Parathyroid adenoma (tissue), 2 donors: ENCODE data around the gene NDUFB3.

Experiments
- H2AFZ ChIP-seq: fragments of 300-600 bp; sonication (generic); one replicate; pipeline ENCODE4 v1.7.0; 2017; ENCODE audit warnings: antibody characterized with exemption, mild to moderate bottlenecking
- H3K27ac ChIP-seq: fragments of 300-600 bp; sonication (generic); one replicate; pipeline ENCODE4 v1.7.0; 2017
- H3K27me3 ChIP-seq: fragments of 300-600 bp; sonication (generic); one replicate; pipeline ENCODE4 v1.7.0; 2017; ENCODE audit warnings: low read length; ENCODE audit not compliant: control insufficient read depth, insufficient read depth
- H3K36me3 ChIP-seq: fragments of 300-600 bp; sonication (generic); one replicate; pipeline ENCODE4 v1.7.0; 2017; ENCODE audit warnings: low read length; ENCODE audit not compliant: control insufficient read depth, insufficient read depth
- H3K4me1 ChIP-seq: fragments of 300-600 bp; sonication (generic); one replicate; pipeline ENCODE4 v1.7.0; 2017; ENCODE audit warnings: control low read depth
- H3K4me2 ChIP-seq: fragments of 300-600 bp; sonication (generic); one replicate; pipeline ENCODE4 v1.7.0; 2017; ENCODE audit warnings: low read length
- H3K4me3 ChIP-seq: fragments of 300-600 bp; sonication (generic); one replicate; pipeline ENCODE4 v1.7.0; 2017; ENCODE audit warnings: low read depth, low read length
- H3K79me2 ChIP-seq: fragments of 300-600 bp; sonication (generic); one replicate; pipeline ENCODE4 v1.7.0; 2017; ENCODE audit warnings: control low read depth
- H3K9ac ChIP-seq: fragments of 300-600 bp; sonication (generic); one replicate; pipeline ENCODE4 v1.7.0; 2017; ENCODE audit warnings: mild to moderate bottlenecking
- H3K9me3 ChIP-seq: fragments of 300-600 bp; sonication (generic); one replicate; pipeline ENCODE4 v1.7.0; 2017; ENCODE audit warnings: low read length; ENCODE audit not compliant: control insufficient read depth
- CTCF ChIP-seq: fragments of 300-600 bp; sonication (generic); IDR thresholded peaks from one replicate; pipeline ENCODE4 v1.7.0; 2017; ENCODE audit warnings: antibody characterized with exemption, mild to moderate bottlenecking
- donor health status: primary hyperparathyroidism.

NDUFB3 gene

GRCh38 chr2:201107624-201108023, 35.8 kb downstream of the NDUFB3 start:
- H3K4me1 ChIP-seq, result no peaks in the 10 kb centered on the region
- no peak overlapping the region for H3K4me2 ChIP-seq
- no peaks in the 10 kb centered on the region for H3K79me2 ChIP-seq
- H3K9ac ChIP-seq, result no peak overlapping the region
- no peak overlapping the region for H3K27ac ChIP-seq
- H2AFZ ChIP-seq, result no peak overlapping the region
- no peaks in the 10 kb centered on the region for H3K9me3 ChIP-seq
- no peaks in the 10 kb centered on the region for H3K36me3 ChIP-seq
- no peak for TF ChIP-seq CTCF
- H3K27me3 ChIP-seq, result no peaks in the 10 kb centered on the region
- no peak overlapping the region for H3K4me3 ChIP-seq

GRCh38 chr2:201108341-201108740, 36.5 kb downstream of the NDUFB3 start:
- Histone ChIP-seq H3K9ac (no peak overlapping the region), H3K4me2 (no peak overlapping the region), H3K9me3 (no peaks in the 10 kb centered on the region), H3K27me3 (no peaks in the 10 kb centered on the region), H3K79me2 (no peaks in the 10 kb centered on the region), H2AFZ (no peak overlapping the region), H3K4me1 (no peaks in the 10 kb centered on the region), H3K27ac (no peak overlapping the region), H3K36me3 (no peaks in the 10 kb centered on the region), H3K4me3 (no peak overlapping the region)
- no peak for TF ChIP-seq CTCF

- no peaks in the 10 kb centered on the region for H3K79me2 ChIP-seq
- H3K4me1 ChIP-seq, result no peaks in the 10 kb centered on the region
- H3K27me3 ChIP-seq, result no peaks in the 10 kb centered on the region
- no peak overlapping the region for H3K4me3 ChIP-seq
- H3K4me2 ChIP-seq, result no peak overlapping the region
- no peak overlapping the region for H3K27ac ChIP-seq
- no peaks in the 10 kb centered on the region for H3K9me3 ChIP-seq
- H3K36me3 ChIP-seq, result no peaks in the 10 kb centered on the region
- TF ChIP-seq CTCF, result no peak
- no peak overlapping the region for H3K9ac ChIP-seq
- no peak overlapping the region for H2AFZ ChIP-seq
Measured at GRCh38 chr2:201109186-201109585, 37.4 kb downstream of the NDUFB3 start.

- no peaks in the 10 kb centered on the region for H3K27me3 ChIP-seq
- TF ChIP-seq CTCF, result no peak
- H3K27ac ChIP-seq, result no peak overlapping the region
- H3K79me2 ChIP-seq, result no peaks in the 10 kb centered on the region
- no peak overlapping the region for H3K9ac ChIP-seq
- no peaks in the 10 kb centered on the region for H3K4me1 ChIP-seq
- H3K9me3 ChIP-seq, result no peaks in the 10 kb centered on the region
- no peaks in the 10 kb centered on the region for H3K36me3 ChIP-seq
- no peak overlapping the region for H3K4me2 ChIP-seq
- H2AFZ ChIP-seq, result no peak overlapping the region
- H3K4me3 ChIP-seq, result no peak overlapping the region
Measured at GRCh38 chr2:201110615-201111014, 38.8 kb downstream of the NDUFB3 start.

- no peak for TF ChIP-seq CTCF
- Histone ChIP-seq H3K9me3 (no peaks in the 10 kb centered on the region), H3K36me3 (no peaks in the 10 kb centered on the region), H3K4me2 (no peak overlapping the region), H3K79me2 (no peaks in the 10 kb centered on the region), H3K27me3 (no peaks in the 10 kb centered on the region), H2AFZ (no peak overlapping the region), H3K27ac (no peak overlapping the region), H3K4me3 (no peak overlapping the region), H3K4me1 (no peaks in the 10 kb centered on the region), H3K9ac (no peak overlapping the region)
Measured at GRCh38 chr2:201111096-201111495, 39.3 kb downstream of the NDUFB3 start.
